SU-DHL-6 (cell line): ENCODE results near the gene KLHL22.

Experiments
- H2AFZ ChIP-seq: fragments of 200-600 bp; sonication (generic); 2 replicates; pipeline ENCODE4 v1.6.1; 2014; ENCODE audit warnings: low read depth, mild to moderate bottlenecking, moderate library complexity, mixed read lengths, antibody characterized with exemption, low read length; ENCODE audit not compliant: severe bottlenecking
- H3F3A ChIP-seq: fragments of 200-600 bp; shearing (Covaris generic); 2 replicates; pipeline ENCODE4 v1.6.0; 2016; ENCODE audit warnings: antibody characterized with exemption, mild to moderate bottlenecking; ENCODE audit not compliant: insufficient read depth
- H3K27ac ChIP-seq: fragments of 200-600 bp; sonication (generic); 2 replicates; pipeline ENCODE4 v1.5.1; 2016; ENCODE audit warnings: low read depth, mild to moderate bottlenecking, low read length, moderate library complexity, mixed read lengths
- H3K27me3 ChIP-seq: fragments of 200-600 bp; sonication (generic), shearing (Covaris generic); 2 replicates; pipeline ENCODE4 v1.6.0; 2014; ENCODE audit warnings: mild to moderate bottlenecking, low read length
- H3K36me3 ChIP-seq: fragments of 200-600 bp; sonication (generic); 2 replicates; pipeline ENCODE4 v1.6.1; 2014; ENCODE audit warnings: mild to moderate bottlenecking, low read length, mixed read lengths
- H3K4me2 ChIP-seq: fragments of 300-600, 200-600 bp; shearing (Covaris generic), sonication (generic); 2 replicates; pipeline ENCODE4 v1.6.0; 2014; ENCODE audit warnings: low read length, low read depth, mild to moderate bottlenecking; ENCODE audit not compliant: poor library complexity, severe bottlenecking
- H3K4me3 ChIP-seq: fragments of 200-600 bp; sonication (generic); 2 replicates; pipeline ENCODE4 v1.5.1; 2014; ENCODE audit warnings: antibody characterized with exemption, low read length, mild to moderate bottlenecking, mixed read lengths; ENCODE audit not compliant: insufficient read depth, poor library complexity, severe bottlenecking
- H3K79me2 ChIP-seq: fragments of 200-600 bp; sonication (generic); 2 replicates; pipeline ENCODE4 v1.6.1; 2014; ENCODE audit warnings: mild to moderate bottlenecking, low read length, moderate library complexity; ENCODE audit not compliant: insufficient read depth
- H3K9ac ChIP-seq: fragments of 200-600 bp; sonication (generic); 2 replicates; pipeline ENCODE4 v1.7.0; 2014; ENCODE audit warnings: mild to moderate bottlenecking, low read length
- H3K9me2 ChIP-seq: fragments of 200-600 bp; sonication (generic); replicated peaks from 2 replicates; pipeline ENCODE4 v1.6.1; 2014; ENCODE audit warnings: low read length; ENCODE audit not compliant: insufficient read depth
- H3K9me3 ChIP-seq: fragments of 200-600 bp; sonication (generic); 2 replicates; pipeline ENCODE4 v1.6.1; 2014; ENCODE audit warnings: low read length, mixed read lengths; ENCODE audit not compliant: insufficient read depth
- H4K20me1 ChIP-seq: fragments of 200-600 bp; sonication (generic); 2 replicates; pipeline ENCODE4 v1.6.1; 2014; ENCODE audit warnings: low read depth, mild to moderate bottlenecking, antibody characterized with exemption, low read length, moderate library complexity, mixed read lengths
- CTCF ChIP-seq: fragments of 200-600 bp; sonication (generic); IDR thresholded peaks from one replicate; pipeline ENCODE4 v1.5.1; 2017; ENCODE audit warnings: antibody characterized with exemption, mild to moderate bottlenecking, low read length, moderate library complexity; ENCODE audit not compliant: insufficient read depth, poor library complexity, severe bottlenecking
- EZH2phosphoT487 ChIP-seq: fragments of 200-600 bp; sonication (generic), shearing (Covaris generic); conservative IDR thresholded peaks from 2 replicates; pipeline ENCODE4 v1.6.1; 2018; ENCODE audit warnings: mild to moderate bottlenecking, antibody characterized with exemption, low read length, moderate library complexity, mixed read lengths

The KLHL22 gene

GRCh38 chr22:20503816-20504215, 8.2 kb upstream of the KLHL22 start:
- TF ChIP-seq CTCF, result no peak
- no peak for TF ChIP-seq EZH2phosphoT487
- H3F3A ChIP-seq, result no peaks in the 10 kb centered on the region
- H3K27me3 ChIP-seq, result no peaks in the 10 kb centered on the region
- H4K20me1 ChIP-seq, result no peaks in the 10 kb centered on the region
- no peak overlapping the region for H3K4me3 ChIP-seq
- no peak overlapping the region for H3K4me2 ChIP-seq
- no peak overlapping the region for H2AFZ ChIP-seq
- no peak overlapping the region for H3K27ac ChIP-seq
- H3K9me3 ChIP-seq, result no peaks in the 10 kb centered on the region
- H3K9ac ChIP-seq, result no peak overlapping the region
- no peaks in the 10 kb centered on the region for H3K36me3 ChIP-seq
- H3K9me2 ChIP-seq, result no peaks in the 10 kb centered on the region
- peaks cover 13% of the 10 kb centered on the region for H3K79me2 ChIP-seq

DNA sequence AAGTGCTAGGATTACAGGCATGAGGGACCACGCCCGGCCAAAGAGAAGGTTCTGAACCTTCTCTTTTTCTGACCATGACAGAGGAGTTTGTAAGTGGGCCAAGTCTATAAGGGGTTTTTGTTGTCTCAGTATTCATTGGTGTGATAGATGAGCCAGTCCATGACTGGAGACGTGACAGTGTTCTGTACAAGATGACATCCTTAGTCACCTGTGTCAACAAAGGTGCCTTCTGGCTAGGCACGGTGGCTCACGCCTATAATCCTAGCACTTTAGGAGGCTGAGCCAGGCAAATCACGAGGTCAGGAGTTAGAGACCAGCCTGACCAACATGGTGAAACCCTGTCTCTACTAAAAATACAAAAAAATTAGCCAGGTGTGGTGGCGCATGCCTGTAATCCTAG, 4.2 kb upstream of the KLHL22 start:
- Histone ChIP-seq H3K9me3 (no peaks in the 10 kb centered on the region), H3K27me3 (no peaks in the 10 kb centered on the region), H3K36me3 (no peaks in the 10 kb centered on the region), H3K4me3 (no peak overlapping the region), H3K27ac (no peak overlapping the region), H3K4me2 (no peak overlapping the region), H3F3A (no peaks in the 10 kb centered on the region), H3K9ac (no peak overlapping the region), H3K9me2 (no peaks in the 10 kb centered on the region), H3K79me2 (no peaks in the 10 kb centered on the region; the same call in 1 of the 2 replicates), H2AFZ (no peak overlapping the region), H4K20me1 (no peaks in the 10 kb centered on the region)
- TF ChIP-seq CTCF, result no peak

DNA sequence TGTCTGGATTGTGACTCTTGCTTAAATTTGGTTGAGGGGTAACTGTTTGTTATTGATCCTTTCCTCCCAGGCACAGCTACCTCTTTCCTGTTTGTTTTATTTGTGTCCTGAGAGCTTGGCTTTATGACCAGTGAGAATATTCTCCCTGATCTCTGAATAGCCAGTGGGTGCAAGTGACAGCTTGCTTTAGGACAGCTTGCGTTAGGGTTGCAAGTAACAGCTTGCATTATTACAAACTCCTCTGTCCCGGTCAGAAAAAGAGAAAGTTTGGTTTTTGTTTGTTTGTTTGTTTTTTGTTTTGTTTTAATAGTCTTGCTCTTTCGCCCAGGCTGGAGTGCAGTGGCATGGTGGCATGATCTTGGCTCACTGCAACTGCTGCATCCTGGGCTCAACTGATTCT, 3.3 kb upstream of the KLHL22 start:
- H4K20me1 ChIP-seq, result no peaks in the 10 kb centered on the region
- TF ChIP-seq EZH2phosphoT487 (no peak), CTCF (no peak)
- no peaks in the 10 kb centered on the region for H3K9me2 ChIP-seq
- H3K36me3 ChIP-seq, result no peaks in the 10 kb centered on the region
- no peak overlapping the region for H3K9ac ChIP-seq
- no peaks in the 10 kb centered on the region; the same call in 1 of the 2 replicates for H3K79me2 ChIP-seq
- H2AFZ ChIP-seq, result no peak overlapping the region
- no peaks in the 10 kb centered on the region for H3F3A ChIP-seq
- no peak overlapping the region for H3K4me2 ChIP-seq
- no peak overlapping the region for H3K27ac ChIP-seq
- no peaks in the 10 kb centered on the region for H3K27me3 ChIP-seq
- no peak overlapping the region for H3K4me3 ChIP-seq
- no peaks in the 10 kb centered on the region for H3K9me3 ChIP-seq

DNA sequence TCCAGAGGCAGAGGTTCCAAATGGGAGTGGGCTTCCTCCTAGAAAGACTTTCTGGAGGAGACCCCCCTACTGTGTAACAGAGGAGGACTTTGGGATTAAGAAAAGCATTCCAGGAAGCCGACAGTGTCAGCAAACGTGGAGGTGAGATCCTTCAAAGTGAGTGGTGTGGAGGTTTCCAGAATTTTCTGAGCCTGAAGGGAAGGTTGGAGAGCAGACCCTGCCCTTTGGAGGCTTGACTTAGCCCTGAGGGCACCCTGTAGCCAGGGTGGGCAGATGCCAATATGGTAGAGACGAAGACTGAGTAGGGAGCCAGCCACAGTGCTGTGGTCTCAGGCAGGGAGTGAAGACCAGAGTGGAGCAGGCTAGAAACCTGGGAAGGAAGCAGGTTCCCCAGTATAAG, 1.8 kb upstream of the KLHL22 start:
- Histone ChIP-seq H3K27me3 (no peaks in the 10 kb centered on the region), H3K9me3 (no peaks in the 10 kb centered on the region), H3K9ac (no peak overlapping the region), H4K20me1 (no peaks in the 10 kb centered on the region), H3K27ac (no peak overlapping the region), H3K36me3 (no peaks in the 10 kb centered on the region), H2AFZ (no peak overlapping the region), H3K4me3 (no peak overlapping the region), H3F3A (no peaks in the 10 kb centered on the region), H3K9me2 (no peaks in the 10 kb centered on the region), H3K79me2 (no peaks in the 10 kb centered on the region; the same call in 1 of the 2 replicates), H3K4me2 (no peak overlapping the region)
- TF ChIP-seq EZH2phosphoT487 (no peak), CTCF (no peak)
